Amygdala (tissue), 56 donors: Measurements from ENCODE around the gene TKFC.

Experiments
- DNase-seq, 56 donors: peaks; one replicate each; lab custom pipeline; 2025; lab: John Stamatoyannopoulos, UW

Gene TKFC

GRCh38 chr11:61315260-61315659, 17.8 kb upstream of the TKFC start:
- no peak for DNase-seq

- DNase-seq, result peak in 2 of 56 donors; percentile 10 to 18
Observed at GRCh38 chr11:61325649-61326414, 7.2 kb upstream of the TKFC start.

- no peak for DNase-seq
Observed at GRCh38 chr11:61327669-61328071, 5.4 kb upstream of the TKFC start.

GRCh38 chr11:61328351-61328750, 4.7 kb upstream of the TKFC start:
- DNase-seq, result no peak

GRCh38 chr11:61329871-61330270, 3.2 kb upstream of the TKFC start:
- no peak for DNase-seq

GRCh38 chr11:61331651-61332050, 1.4 kb upstream of the TKFC start:
- no peak for DNase-seq

GRCh38 chr11:61332281-61332796, 689 bp upstream of the TKFC start:
- DNase-seq, result peak in 2 of 56 donors; percentile 9 to 15

GRCh38 chr11:61333550-61334433, 764 bp downstream of the TKFC start:
- no peak for DNase-seq

- DNase-seq, result no peak
Observed at GRCh38 chr11:61334434-61335354, 1.7 kb downstream of the TKFC start.

- DNase-seq, result no peak
Observed at GRCh38 chr11:61335355-61335710, 2.3 kb downstream of the TKFC start.

GRCh38 chr11:61336171-61336935, 3.3 kb downstream of the TKFC start:
- peak in 33 of 56 donors; percentile 9 to 63 (median 25) for DNase-seq

GRCh38 chr11:61337706-61338470, 4.9 kb downstream of the TKFC start:
- no peak for DNase-seq

- no peak for DNase-seq
Observed at GRCh38 chr11:61338783-61339489, 5.9 kb downstream of the TKFC start.

GRCh38 chr11:61339490-61339878, 6.5 kb downstream of the TKFC start:
- DNase-seq, result no peak

GRCh38 chr11:61340979-61341378, 8.0 kb downstream of the TKFC start:
- no peak for DNase-seq

GRCh38 chr11:61341706-61342105, 8.7 kb downstream of the TKFC start:
- DNase-seq, result no peak

- DNase-seq, result no peak
Observed at GRCh38 chr11:61342207-61342803, 9.3 kb downstream of the TKFC start.
